ENCODE measurements around the gene BCL11B. TPM values are rescaled to one million over a fixed set of nuclear protein-coding genes. Genes with fewer than 3 reads are reported as not detected.
A peak's percentile ranks its signal among the peaks of the same experiment; 100 is the strongest.

The BCL11B gene
- total RNA-seq, 1 donor from 2014 or later: 0.85 TPM

DNA sequence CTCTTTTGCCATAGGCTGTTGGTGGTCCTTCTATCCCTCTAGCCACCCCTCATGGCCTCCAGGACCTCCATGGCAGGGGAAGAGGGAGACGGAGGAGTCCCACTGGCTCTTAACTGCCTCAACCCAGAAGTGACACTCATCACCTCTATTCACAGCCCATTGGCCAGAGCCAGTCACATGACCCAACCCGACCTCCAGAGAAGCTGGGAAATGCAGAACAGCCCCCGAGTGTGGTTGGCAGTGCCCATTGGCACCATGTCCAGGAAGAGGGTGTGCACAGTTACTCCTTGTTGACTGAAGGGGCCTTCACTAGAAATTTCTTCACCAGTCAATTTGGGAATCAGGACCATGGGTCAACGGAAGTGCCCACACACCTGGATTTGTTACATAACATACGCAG, 17.0 kb upstream of the BCL11B start:
- DNase-seq (ENCODE audit: low spot score) (no peak), ATAC-seq (no peak)
- intact Hi-C loops (cut with DNase I): no loop called here

DNA sequence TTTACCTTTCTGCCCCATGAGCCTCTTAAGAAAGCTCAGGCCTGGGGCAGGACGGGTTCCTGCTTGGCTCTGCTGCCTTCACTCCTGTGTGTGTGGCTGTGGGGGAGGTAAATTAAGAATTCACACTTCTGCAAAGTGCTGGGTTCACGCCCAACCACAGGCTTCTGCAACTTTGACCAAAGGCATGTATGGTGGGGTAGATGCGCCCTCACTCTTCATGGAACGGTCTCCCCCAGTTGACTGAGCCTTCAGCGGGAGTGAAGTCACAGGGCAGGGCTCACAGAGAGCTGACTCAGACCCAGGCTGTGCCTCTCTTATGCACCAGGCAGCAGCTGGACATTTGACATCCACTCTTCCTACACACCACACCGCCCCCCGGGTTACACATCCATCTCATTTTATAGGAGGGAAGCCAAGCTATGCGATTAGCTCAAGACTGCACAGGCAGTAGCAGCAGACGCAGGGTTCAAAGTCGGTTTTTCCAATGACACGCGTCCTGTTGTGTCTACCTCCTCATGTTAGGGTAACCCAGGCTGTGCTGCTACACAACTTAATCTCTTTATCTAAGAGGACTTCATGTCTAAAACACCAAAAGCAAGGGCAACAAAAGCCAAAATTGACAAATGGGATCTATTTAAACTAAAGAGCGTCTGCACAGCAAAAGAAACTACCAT, 15.4 kb upstream of the BCL11B start:
- DNase-seq (ENCODE audit: low spot score) (no peak), ATAC-seq (no peak)
- intact Hi-C loops (cut with DNase I): no loop called here

DNA sequence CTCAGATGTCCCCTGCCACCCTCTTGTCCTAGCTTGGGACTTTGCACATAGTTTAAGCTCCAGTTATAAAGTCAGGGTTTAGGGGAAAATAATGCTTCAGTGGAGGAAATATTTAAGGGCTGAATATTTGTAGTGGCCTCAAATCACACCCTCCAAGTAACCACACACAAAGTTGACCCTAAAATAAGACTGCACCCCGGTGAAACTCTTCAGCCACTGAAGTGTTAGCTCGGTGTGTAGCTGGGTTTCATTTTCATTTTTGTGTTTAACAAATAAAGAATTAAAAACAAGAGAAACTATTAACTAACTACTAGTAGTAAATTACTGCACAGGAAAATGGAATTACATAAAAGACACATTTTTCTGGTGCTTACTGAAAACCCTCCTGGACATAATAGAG, 14.8 kb upstream of the BCL11B start:
- ATAC-seq: no peak
- DNase-seq (ENCODE audit: low spot score): no peak
- intact Hi-C loops (cut with DNase I): no loop called here

DNA sequence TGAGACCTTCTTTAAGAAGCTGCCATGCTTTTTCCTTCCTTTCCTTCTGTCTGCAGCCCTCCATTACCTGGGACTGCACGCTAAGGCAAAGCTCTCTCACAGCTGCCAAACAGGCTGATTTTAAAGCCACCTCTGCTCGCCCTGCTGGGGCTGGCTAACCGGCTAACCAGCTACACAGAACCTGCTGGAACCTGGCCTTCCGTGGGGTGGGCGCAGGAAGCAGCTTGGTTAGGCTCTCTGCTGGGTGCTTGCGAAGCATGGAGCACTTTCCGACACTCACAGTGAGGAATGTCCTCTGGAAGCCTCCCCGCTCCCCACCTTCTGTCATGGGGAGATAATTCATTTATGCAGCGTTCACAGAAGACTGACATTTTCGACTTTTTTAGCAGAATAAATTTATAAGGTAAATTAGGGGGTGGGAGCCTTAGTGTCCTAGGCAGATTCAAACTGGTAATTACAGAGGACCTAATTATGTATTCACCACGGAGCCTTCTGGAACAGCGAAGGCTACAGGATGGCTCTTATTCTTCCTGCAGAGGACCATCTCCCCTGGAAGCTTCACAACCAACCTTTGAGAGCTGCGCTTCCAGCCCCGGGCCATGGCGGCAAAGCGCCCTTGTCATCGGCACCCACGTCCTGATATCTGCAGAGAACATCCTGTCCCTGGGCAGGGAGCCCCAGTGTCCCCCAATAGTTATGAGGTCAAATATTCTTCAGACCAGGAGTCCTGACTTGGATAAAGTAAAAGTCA, 12.4 kb upstream of the BCL11B start:
- DNase-seq (ENCODE audit: low spot score) (no peak), ATAC-seq (no peak)
- intact Hi-C loops (cut with DNase I): no loop called here

DNA sequence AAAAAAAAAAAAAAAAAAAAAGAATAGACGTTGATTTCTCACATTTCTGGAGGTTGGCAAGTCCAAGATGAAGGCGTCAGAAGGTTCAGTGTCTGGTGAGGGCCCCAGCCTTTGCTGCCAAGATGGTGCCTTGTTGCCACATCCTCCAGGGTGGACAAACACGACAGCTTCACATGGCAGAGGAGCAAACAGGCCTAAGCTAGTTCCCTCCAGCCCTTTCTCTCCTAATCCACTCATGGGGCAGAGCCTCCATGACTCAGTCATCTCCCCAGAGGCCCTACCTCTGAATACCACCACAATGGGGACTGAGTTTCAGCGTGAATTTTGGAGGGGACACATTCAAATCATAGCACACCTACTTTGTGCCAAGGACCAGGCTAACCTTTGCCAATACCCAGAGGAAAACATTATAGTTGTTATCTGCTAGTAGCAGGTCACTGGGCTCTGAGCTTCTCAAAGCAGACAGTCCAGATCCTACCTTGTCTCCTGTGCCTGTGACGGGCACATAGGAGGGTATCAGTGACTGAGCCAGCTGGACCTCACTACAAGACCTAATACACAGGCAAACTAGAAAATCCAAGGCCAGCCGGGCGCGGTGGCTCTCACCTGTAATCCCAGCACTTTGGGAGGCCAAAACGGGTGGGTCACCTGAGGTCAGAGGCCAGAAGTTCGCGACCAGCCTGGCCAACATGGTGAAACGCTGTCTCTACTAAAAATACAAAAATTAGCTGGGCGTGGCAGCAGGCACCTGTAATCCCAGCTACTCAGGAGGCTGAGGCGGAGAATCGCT, 10.5 kb upstream of the BCL11B start:
- no peak for ATAC-seq
- intact Hi-C loops (cut with DNase I): no loop called here
- DNase-seq (ENCODE audit: low spot score): no peak

DNA sequence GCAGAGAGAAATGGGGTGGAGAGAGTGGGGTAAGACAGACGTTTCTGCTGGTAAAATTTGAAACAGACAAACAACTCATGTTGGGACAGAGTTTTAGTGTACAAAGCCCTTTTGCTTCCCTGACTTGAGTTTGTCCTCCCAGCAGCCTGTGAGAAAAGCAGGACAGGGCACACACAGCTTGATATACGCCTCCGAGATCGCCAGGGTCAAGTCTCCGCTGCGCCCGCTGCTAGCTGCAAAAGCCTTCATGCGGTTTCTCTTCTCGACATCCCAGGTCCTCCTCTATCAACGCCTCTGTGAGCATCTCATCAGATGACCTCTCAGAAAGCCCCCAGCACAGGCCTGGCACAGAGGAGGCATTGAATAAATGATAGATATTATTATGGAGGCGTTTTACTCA, 9.4 kb upstream of the BCL11B start:
- intact Hi-C loops (cut with DNase I): no loop called here
- DNase-seq (ENCODE audit: low spot score) (no peak), ATAC-seq (no peak)

DNA sequence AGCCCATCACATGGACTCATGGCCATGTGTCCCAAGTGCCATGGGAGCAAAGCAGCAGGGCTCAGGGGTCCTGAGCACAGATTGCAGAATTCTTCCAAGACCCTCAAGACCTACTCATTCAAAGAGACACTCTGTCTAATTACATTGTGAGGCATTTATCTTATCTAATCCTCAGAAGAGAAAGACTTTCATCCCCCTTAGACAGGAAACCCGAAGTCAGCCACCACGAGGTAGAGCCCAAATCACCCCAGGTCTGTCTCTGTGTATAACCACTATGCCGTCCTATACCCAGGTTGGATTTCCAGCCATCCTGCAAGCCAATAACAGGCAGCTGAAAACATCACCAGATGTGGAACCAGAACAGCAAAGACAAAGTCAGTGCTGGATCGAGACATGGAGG, 8.9 kb upstream of the BCL11B start:
- intact Hi-C loops (cut with DNase I): no loop called here
- ATAC-seq (no peak), DNase-seq (ENCODE audit: low spot score) (no peak)

DNA sequence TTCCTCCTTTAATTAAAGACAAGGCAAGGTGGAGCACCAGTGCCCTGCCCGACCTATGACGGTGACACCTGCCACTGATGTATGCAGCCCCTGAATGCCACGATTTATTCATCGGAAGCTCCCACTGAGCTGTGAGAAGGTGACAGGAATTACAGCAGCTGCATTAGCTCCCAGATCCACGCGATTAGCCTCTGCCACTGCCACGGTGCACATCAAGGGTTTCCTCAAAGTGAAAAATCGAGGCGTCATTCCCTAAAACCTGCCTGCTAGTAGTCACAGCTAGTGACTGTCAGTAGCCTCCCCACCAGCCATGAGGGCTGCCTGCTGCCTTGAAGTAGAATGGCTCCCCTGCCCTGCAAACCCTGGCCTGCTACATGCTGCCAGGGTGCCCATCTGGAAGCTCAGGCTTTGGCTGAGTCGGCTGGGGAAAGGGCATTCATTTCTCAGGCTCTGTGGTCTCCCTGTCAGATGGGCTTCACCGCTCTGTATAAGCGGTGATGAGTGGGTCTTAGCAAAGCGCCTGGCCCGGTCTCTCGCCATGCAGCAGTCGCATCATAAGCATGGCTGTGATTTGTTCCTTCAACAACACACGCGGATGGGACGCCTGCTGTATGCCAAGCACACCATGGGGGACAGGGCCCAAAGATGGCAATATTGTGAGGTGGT, 8.2 kb upstream of the BCL11B start:
- DNase-seq (ENCODE audit: low spot score): no peak
- intact Hi-C loops (cut with DNase I): no loop called here
- ATAC-seq: no peak

DNA sequence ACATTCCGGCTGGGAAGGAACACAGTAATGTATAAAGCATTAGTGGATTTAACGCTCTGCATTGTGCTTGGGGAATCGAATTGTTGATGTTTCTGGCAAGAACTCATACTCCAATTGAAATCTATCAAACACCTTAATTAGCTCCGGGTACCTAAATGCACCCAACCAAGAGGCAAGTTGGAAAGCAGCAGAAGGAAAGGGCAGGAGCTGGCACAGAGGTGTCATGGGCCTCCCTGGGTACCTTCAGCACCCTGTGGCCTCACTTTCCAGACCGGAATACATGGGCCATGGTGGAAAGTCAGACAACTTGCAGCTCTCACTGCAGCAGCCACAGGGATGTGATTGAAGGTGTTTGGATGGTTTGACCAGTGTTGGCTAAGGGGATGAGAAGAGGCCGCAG, 6.8 kb upstream of the BCL11B start:
- intact Hi-C loops (cut with DNase I): no loop called here
- ATAC-seq (no peak), DNase-seq (ENCODE audit: low spot score) (no peak)

DNA sequence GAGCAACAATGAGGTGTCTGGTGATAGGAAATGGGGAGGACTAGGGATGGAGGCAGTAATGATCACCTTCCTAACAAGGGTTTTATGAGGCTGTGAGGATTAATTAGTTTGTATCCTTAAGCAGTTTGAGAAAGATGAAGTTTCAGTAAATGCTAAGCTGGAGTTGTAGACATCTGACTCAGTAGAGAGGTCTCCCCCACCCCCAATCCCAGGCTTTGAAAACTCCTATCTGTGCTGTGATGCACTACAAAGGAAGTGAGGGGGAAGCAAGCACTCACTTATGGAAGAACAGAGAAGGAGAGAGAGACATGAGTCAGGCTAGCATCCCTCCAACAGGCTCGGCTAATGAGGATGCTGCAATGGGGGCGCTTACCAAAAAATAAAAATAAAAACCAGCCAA, 5.5 kb upstream of the BCL11B start:
- DNase-seq (ENCODE audit: low spot score) (no peak), ATAC-seq (no peak)
- intact Hi-C loops (cut with DNase I): no loop called here

DNA sequence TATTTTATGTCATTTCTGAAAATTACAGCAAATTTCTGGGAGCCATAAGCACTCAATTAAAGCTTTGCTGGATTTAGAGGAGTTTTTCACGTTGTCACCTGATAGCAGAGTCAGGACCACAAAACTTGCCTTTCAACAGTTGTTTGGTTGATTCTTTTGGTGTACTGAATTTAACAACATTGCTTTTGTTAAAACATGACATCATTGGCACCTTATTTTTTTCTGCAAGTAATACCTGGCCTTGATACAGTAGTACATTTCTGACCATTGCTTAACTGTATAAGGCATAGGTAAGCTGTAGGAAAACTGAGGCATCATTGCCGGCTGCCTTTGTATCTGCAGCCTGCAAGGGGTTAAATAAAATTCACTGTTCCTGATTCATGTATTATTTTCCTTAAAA, 4.5 kb upstream of the BCL11B start:
- intact Hi-C loops (cut with DNase I): no loop called here
- ATAC-seq (no peak), DNase-seq (ENCODE audit: low spot score) (no peak)

DNA sequence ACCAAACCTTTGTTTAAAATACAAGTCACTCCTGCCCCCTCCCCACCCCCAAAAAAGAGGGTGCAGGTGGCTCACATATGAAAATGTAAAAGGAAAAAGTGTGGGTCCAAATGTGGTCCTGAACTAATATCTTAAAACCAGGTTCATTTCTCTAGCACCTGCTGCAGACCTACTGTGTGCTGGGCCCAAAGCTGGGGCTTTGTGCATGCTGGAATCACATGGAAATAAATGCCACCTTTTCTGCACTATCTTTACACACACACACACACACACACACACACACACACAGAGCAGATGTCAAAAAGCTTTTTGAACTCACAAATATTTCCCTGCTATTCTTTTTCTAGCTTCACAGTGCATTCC, 3.2 kb upstream of the BCL11B start:
- DNase-seq (ENCODE audit: low spot score): no peak
- intact Hi-C loops (cut with DNase I): no loop called here
- ATAC-seq: no peak

DNA sequence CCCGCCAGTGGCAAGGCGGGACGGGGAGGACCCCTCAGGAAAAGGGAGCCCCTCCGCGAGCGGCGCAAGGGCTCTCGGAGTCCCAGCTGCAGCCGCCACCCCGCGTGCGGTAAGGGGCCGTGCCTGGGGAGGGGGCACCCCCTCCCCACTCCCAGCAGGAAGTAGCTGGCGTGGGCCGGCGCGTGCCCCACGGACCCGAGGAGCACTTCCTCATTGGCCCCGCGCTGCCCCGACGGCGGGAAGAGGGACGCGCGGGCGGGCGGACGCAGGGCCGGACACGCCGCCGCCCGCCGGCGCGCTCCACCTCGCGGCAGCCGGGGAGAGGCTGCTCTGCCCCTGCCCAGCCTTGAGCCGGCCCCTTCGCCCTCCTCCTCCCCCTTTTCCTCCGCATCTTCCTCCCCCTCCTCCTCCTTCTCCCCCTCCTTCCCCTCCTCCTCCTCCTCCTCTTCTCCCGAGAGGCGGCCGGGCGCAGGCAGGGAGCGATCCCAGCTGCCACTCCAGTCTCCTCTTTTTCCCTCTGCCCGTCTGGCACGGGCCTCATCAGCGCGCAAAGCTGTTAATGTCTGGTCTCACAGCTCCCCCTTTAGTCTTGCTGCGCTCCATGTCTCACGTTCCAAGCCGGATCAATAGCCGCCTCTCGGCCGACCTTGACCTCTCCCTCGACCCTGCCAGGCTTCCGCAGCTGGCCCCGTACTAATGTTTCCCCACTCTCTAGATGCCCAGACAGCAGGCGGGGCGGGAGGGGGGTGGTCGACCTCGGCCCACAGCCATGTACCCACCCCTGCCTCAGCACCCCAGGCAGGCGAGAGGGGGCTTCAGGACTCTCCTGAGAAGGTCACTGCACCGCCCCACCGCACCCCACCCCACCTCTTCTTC, 2.6 kb upstream of the BCL11B start:
- intact Hi-C loops (cut with DNase I): no loop called here
- ATAC-seq: peak; percentile 83
- peak; percentile 76 for DNase-seq (ENCODE audit: low spot score)

DNA sequence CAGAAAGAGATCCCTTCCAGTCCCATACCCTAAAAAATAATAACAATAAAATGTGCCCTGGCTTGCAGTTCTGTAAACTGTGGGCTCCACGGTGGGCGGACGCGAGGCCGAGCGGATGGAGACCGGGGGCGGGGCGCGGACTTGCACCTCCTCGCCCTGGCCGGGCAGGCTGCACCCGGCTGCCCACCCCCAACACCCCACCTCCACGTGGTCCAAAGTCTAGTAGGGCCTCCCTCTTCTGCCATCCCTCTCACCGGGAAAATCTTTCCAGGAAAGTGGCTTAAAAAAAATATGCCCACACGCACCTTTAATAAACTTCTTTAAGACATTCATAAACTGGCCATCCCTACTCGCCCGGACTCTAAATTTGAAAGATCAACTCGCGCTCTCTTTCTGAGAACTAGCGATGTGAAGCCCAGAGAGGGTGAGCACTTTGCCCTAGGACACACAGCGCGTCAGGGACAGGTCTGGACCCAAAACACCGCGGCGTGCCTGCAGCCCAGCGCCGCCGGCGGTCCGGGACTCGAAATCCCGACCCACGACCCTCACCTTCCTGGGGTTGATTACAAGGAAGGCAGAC, 1.9 kb upstream of the BCL11B start:
- DNase-seq (ENCODE audit: low spot score): no peak
- no peak for ATAC-seq
- intact Hi-C loops (cut with DNase I): no loop called here

DNA sequence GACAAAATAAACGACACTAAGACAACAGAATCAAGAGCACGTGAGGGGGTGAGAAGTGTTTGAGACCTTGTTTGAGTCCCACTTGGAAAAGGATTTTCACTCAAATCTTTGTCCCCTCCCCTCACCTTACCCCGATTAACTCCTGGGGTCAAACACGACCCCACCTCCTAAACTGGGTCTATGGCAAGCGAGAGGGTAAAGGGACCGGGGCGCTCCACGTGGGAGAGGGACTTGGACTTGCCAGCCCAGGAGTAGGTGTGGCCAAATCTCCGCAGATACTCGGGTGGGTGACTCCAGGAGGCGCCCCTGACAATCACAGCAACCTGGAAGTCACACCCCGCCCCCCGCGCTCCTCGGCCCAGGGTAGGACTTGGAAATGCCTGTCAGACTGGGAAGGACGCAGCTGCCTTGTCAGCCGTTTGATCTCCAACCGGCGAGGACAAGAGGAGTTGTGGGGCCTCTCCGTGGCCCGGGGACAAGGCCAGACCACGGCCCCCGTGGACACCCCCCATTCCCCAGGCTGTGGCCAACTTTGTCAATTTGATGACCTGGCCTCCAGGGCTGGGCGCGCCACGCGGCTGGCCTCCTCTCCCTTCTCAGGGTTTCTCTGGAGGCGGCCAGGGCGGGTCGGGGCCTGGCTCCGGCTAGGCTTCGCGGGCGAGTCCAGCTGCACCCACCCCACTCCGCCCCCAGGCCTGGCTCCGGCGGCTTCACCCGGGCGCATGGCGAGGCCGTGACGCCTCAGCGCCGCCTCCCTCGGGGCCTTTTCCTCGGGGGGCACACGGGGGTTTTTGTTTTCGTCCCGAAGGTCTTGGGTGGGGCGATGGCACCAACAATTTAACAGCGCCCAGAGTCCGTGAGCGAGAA, 1.1 kb upstream of the BCL11B start:
- no peak for DNase-seq (ENCODE audit: low spot score)
- peak; percentile 29 for ATAC-seq
- intact Hi-C loops (cut with DNase I): no loop called here

DNA sequence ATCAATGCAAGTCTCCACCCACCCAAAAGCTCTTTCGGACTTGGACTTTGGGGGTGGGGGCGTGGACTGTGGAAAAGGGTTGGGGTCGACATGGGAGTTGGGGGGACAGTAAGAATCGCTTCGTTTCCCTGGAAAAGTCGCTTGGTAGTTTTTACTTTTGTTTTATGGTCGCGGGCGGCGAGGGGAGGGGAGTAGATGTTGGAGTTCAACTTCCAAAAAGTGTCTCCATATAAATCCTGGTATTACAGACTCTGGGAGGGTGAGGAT, 568 bp upstream of the BCL11B start:
- no peak for ATAC-seq
- intact Hi-C loops (cut with DNase I): no loop called here

DNA sequence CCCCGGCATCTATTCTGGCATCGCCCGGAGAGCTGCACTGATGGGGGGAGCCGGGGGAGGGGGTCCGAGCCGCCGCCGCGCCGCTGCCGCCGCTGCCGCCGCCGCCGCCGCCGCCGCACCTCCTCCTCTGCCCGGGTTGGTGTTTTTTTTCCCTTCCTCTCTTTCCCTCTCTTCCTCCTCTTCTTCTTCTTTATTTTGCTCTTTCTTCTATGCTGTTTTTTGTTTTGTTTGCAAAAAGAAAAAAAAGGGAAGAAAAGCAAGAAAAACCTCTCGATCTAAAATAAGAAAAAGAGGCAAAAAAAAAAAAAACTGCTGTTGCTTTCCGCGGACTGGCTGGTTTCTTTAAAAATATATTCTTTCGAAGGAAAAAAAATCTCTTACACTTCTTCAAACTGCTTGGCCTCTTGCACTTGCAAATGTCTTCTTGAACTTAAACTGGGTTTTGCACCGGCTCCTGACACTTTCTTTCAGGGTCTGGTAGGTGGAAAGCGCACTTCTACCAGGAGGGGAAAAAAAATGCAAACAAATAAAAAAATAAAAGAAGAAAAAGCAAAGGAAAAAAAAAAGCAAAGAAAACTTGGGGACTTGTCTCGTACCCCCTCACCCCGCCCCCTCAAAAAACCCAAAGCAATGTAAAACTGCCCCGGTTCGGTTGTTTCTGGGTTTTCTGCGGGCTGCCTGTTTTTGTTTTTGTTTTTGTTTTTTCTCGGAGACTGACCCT, 616 bp downstream of the BCL11B start:
- DNase-seq (ENCODE audit: low spot score): no peak
- intact Hi-C loops (cut with DNase I): no loop called here
- ATAC-seq: no peak

More for the DNA sequence above, 568 bp upstream of the BCL11B start:
- no peak for DNase-seq (ENCODE audit: low spot score)
